B cell (primary cell): Measurements from ENCODE around the gene ZIC5. TPM values are rescaled to one million over a fixed set of nuclear protein-coding genes. Genes with fewer than 3 reads are reported as not detected.
A peak's percentile ranks its signal among the peaks of the same experiment; 100 is the strongest.

Experiments used
- ATAC-seq: fragments of 200-7000 bp; cut with Tn5 transposase; one replicate; pipeline ENCODE4 v1.10.0; 2021; ENCODE audit warnings: low read depth, mild to moderate bottlenecking, moderate number of reproducible peaks, moderate library complexity
- CTCF ChIA-PET: fragments of 350-600 bp; sonication (Branson Sonifier 250); formaldehyde crosslinking; loops from one replicate; lab custom pipeline; 2021; ENCODE audit warnings: antibody characterized with exemption, inconsistent platforms; lab: Charles Lee
- POLR2A ChIA-PET: fragments of 350-600 bp; sonication (Branson Sonifier 250); formaldehyde crosslinking; loops from one replicate; lab custom pipeline; 2021; ENCODE audit warnings: antibody characterized with exemption; lab: Charles Lee
- DNase-seq: peaks from one replicate; pipeline ENCODE4 v3.0.0; 2013
- H2AFZ ChIP-seq: 2 replicates; pipeline ENCODE4 v1.6.1; 2012; ENCODE audit warnings: mild to moderate bottlenecking, low read depth, low read length; ENCODE audit not compliant: insufficient read depth, poor library complexity, severe bottlenecking
- H3K27ac ChIP-seq, 2 donors: 1 replicate in 1 of 2; 2 replicates in 1 of 2; pipeline ENCODE4 v1.5.1; 2012 to 2013; ENCODE audit warnings: low read length in 2 of 2, mild to moderate bottlenecking in 2 of 2, moderate library complexity in 1 of 2
- H3K27me3 ChIP-seq, 4 experiments: fragments of 200-600 bp in 1 of 4; sonication (generic) in 1 of 4; replicated peaks in 1 of 4; 1 replicate in 2 of 4; 2 replicates in 2 of 4; pipeline versions ENCODE4 v1.6.1 to v1.7.0; 2013 to 2016; ENCODE audit warnings: low read length in 3 of 4, mild to moderate bottlenecking in 2 of 4, mixed read lengths in 1 of 4, moderate library complexity in 1 of 4; ENCODE audit not compliant: insufficient read depth in 4 of 4, control insufficient read depth in 3 of 4; ENCODE audit errors: control extremely low read depth in 1 of 4
- H3K36me3 ChIP-seq, 2 experiments: replicated peaks in 1 of 2; 1 replicate in 1 of 2; 2 replicates in 1 of 2; pipeline versions ENCODE4 v1.6.1 to v1.7.1; 2013; ENCODE audit warnings: low read length in 1 of 2; ENCODE audit not compliant: insufficient read depth in 2 of 2, control insufficient read depth in 1 of 2; ENCODE audit errors: control extremely low read depth in 1 of 2, extremely low read depth in 1 of 2
- H3K4me1 ChIP-seq, 2 donors: fragments of 200-600 bp in 1 of 2; sonication (generic) in 1 of 2; 1 replicate in 1 of 2; 2 replicates in 1 of 2; pipeline versions ENCODE4 v1.5.1 to v1.6.1; 2013 to 2017; ENCODE audit warnings: low read length in 2 of 2; ENCODE audit not compliant: control insufficient read depth in 2 of 2, insufficient read depth in 2 of 2
- H3K4me2 ChIP-seq: replicated peaks from 2 replicates; pipeline ENCODE3; 2012; ENCODE audit warnings: mild to moderate bottlenecking, low read depth, low read length; ENCODE audit not compliant: poor library complexity, severe bottlenecking
- H3K4me3 ChIP-seq, 5 experiments: fragments of 200-600 bp in 1 of 5; sonication (generic) in 1 of 5; 1 replicate in 3 of 5; 2 replicates in 2 of 5; pipeline versions ENCODE4 v1.5.1 to v1.7.0; 2011 to 2016; ENCODE audit warnings: low read length in 4 of 5, mild to moderate bottlenecking in 4 of 5, low read depth in 2 of 5, control low read depth in 1 of 5, moderate library complexity in 1 of 5; ENCODE audit not compliant: insufficient read depth in 1 of 5; ENCODE audit errors: control extremely low read depth in 1 of 5, extremely low read depth in 1 of 5
- H3K79me2 ChIP-seq: fragments of 200-600 bp; sonication (generic); one replicate; pipeline ENCODE4 v1.6.0; 2016; ENCODE audit warnings: low read length; ENCODE audit not compliant: control insufficient read depth, insufficient read depth
- H3K9ac ChIP-seq: fragments of 200-600 bp; sonication (generic); 2 replicates; pipeline ENCODE4 v1.6.1; 2017; ENCODE audit warnings: mild to moderate bottlenecking, low read length, moderate library complexity
- H3K9me3 ChIP-seq, 3 donors: one replicate each; pipeline versions ENCODE4 v1.6.1 to v1.7.1; 2013; ENCODE audit warnings: low read length in 2 of 3; ENCODE audit not compliant: control insufficient read depth in 2 of 3, insufficient read depth in 1 of 3; ENCODE audit errors: control extremely low read depth in 1 of 3
- H4K20me1 ChIP-seq: 2 replicates; pipeline ENCODE4 v1.6.0; 2012; ENCODE audit warnings: mild to moderate bottlenecking, low read length; ENCODE audit not compliant: insufficient read depth, control insufficient read depth, poor library complexity, severe bottlenecking
- H3K27ac Mint-ChIP-seq: one replicate; pipeline ENCODE4 v1.8.0; 2021; ENCODE audit warnings: mixed read lengths
- H3K27me3 Mint-ChIP-seq: one replicate; pipeline ENCODE4 v1.8.0; 2021; ENCODE audit warnings: mixed read lengths
- H3K4me1 Mint-ChIP-seq: one replicate; pipeline ENCODE4 v1.8.0; 2021; ENCODE audit warnings: mixed read lengths
- H3K4me3 Mint-ChIP-seq: one replicate; pipeline ENCODE4 v1.8.0; 2021; ENCODE audit warnings: mixed read lengths
- H3K9me3 Mint-ChIP-seq: one replicate; pipeline ENCODE4 v1.8.0; 2022; ENCODE audit warnings: mixed read lengths; ENCODE audit not compliant: insufficient read depth
- CTCF ChIP-seq: fragments of 200-600 bp; IDR thresholded peaks from one replicate; pipeline ENCODE4 v1.8.0; 2022; ENCODE audit warnings: antibody characterized with exemption, mild to moderate bottlenecking
- EZH2 ChIP-seq: IDR thresholded peaks from 2 replicates; pipeline ENCODE4 v1.6.1; 2012; ENCODE audit warnings: borderline replicate concordance, low read depth, mild to moderate bottlenecking, moderate library complexity, low read length; ENCODE audit not compliant: insufficient read depth, poor library complexity, severe bottlenecking
- WGBS: methylation state at CpG from one replicate; pipeline ENCODE4 v1.1.5; 2013; ENCODE audit warnings: missing lambda C conversion rate; ENCODE audit not compliant: insufficient coverage; 5-methylcytosine and 5-hydroxymethylcytosine counted together
- intact Hi-C: fragments of 100-400 bp; cut with micrococcal nuclease; formaldehyde crosslinking; loops from one replicate; pipeline ENCODE4 v1.10.0; 2022
- polyA plus RNA-seq: library from polyadenylated mRNA; depleted of rRNA; stranded (reverse); fragments of >200 nt; gene quantifications from 2 replicates; pipeline ENCODE4 v1.2.3, GENCODE V29; 2012
- total RNA-seq, 2 donors: library from RNA; stranded (reverse); fragments of 120-200 nt in 1 of 2; gene quantifications; 1 replicate in 1 of 2; 2 replicates in 1 of 2; pipeline versions ENCODE4 v1.2.3 to v1.2.4, GENCODE V29; 2013 to 2022

Gene ZIC5
- total and polyA plus RNA-seq, 2 donors (not counting 1 experiment from before 2014, with no cell fraction given) = not detected

- no peak overlapping the region for H3K4me3 ChIP-seq
- H2AFZ ChIP-seq = no peak overlapping the region
- peaks cover 0 to 62% (median 28%) of the 10 kb centered on the region in 3 donors for H3K9me3 ChIP-seq
- peaks cover 2 to 96% (median 76%) of the 10 kb centered on the region in 4 experiments for H3K27me3 ChIP-seq
- no peak overlapping the region for H3K4me2 ChIP-seq
- Mint-ChIP-seq H3K9me3 (peaks cover 5% of the 10 kb centered on the region), H3K4me1 (peaks cover 12% of the 10 kb centered on the region), H3K4me3 (peak overlapping the region; percentile 18), H3K27me3 (peaks cover 81% of the 10 kb centered on the region), H3K27ac (no peak overlapping the region)
- H3K36me3 ChIP-seq = no peaks in the 10 kb centered on the region
- no peaks in the 10 kb centered on the region for H4K20me1 ChIP-seq
- DNase-seq (peak; percentile 46), ATAC-seq (no peak)
- intact Hi-C loops = no loop called here
- 6% methylated on average over 32 of the region's 42 CpGs for WGBS
- peaks cover 22 to 43% of the 10 kb centered on the region in 2 donors for H3K4me1 ChIP-seq
- ChIA-PET CTCF (no interaction called here), POLR2A (no interaction called here)
- no peak overlapping the region for H3K9ac ChIP-seq
- H3K79me2 ChIP-seq = no peaks in the 10 kb centered on the region
- no peak overlapping the region for H3K27ac ChIP-seq
- TF ChIP-seq EZH2 (no peak), CTCF (no peak)
Observed at GRCh38 chr13:99989276-99990125, 17.9 kb upstream of the ZIC5 start.
